HepG2 (cell line): ENCODE results near the gene INSRR. TPM values are rescaled to one million over a fixed set of nuclear protein-coding genes. Genes with fewer than 3 reads are reported as not detected.

Experiments used
- GPBP1L1 ChIP-seq: sonication (generic); formaldehyde crosslinking; IDR thresholded peaks from 2 replicates; pipeline ENCODE4 v1.5.0; 2020; ENCODE audit warnings: mild to moderate bottlenecking, missing genetic modification reagents
- HDAC6 ChIP-seq: fragments of 200-600 bp; sonication (generic); IDR thresholded peaks from 2 replicates; pipeline ENCODE4 v1.7.0; 2017; ENCODE audit warnings: mild to moderate bottlenecking, antibody characterized with exemption, low read length, low read depth
- IRF9 ChIP-seq: sonication (generic); formaldehyde crosslinking; IDR thresholded peaks from 2 replicates; pipeline ENCODE4 v1.8.0; 2022; ENCODE audit warnings: missing genetic modification reagents, mild to moderate bottlenecking, borderline replicate concordance
- JARID2 ChIP-seq: sonication (generic); formaldehyde crosslinking; IDR thresholded peaks from 2 replicates; pipeline ENCODE4 v1.8.1; 2023; ENCODE audit warnings: missing genetic modification reagents, inconsistent platforms; ENCODE audit not compliant: insufficient replicate concordance
- KIAA2018 ChIP-seq: sonication (generic); formaldehyde crosslinking; IDR thresholded peaks from 2 replicates; pipeline ENCODE4 v1.5.0; 2020; ENCODE audit warnings: mild to moderate bottlenecking, missing genetic modification reagents, borderline replicate concordance
- NR2F2 ChIP-seq: IDR thresholded peaks from 2 replicates; pipeline ENCODE4 v1.6.1; 2012; ENCODE audit warnings: low read depth, inconsistent platforms, borderline replicate concordance
- SCMH1 ChIP-seq: sonication (generic); formaldehyde crosslinking; IDR thresholded peaks from 2 replicates; pipeline ENCODE4 v1.9.0; 2021; ENCODE audit warnings: missing genetic modification reagents, mild to moderate bottlenecking, borderline replicate concordance
- TCF7L2 ChIP-seq: IDR thresholded peaks from 2 replicates; pipeline ENCODE4 v1.6.1; 2011; ENCODE audit warnings: mild to moderate bottlenecking, low read depth, low read length, moderate library complexity
- TEF ChIP-seq: sonication (generic); formaldehyde crosslinking; IDR thresholded peaks from 2 replicates; pipeline ENCODE4 v1.5.0; 2020; ENCODE audit warnings: missing genetic modification reagents
- XRCC5 ChIP-seq: fragments of 200-400 bp; formaldehyde crosslinking; optimal IDR thresholded peaks from 2 replicates; pipeline ENCODE3; 2017; ENCODE audit warnings: mild to moderate bottlenecking, low read length
- ZBTB38 ChIP-seq: sonication (generic); formaldehyde crosslinking; IDR thresholded peaks from 2 replicates; pipeline ENCODE4 v1.5.1; 2020; ENCODE audit warnings: mild to moderate bottlenecking, missing genetic modification reagents
- ZNF10 ChIP-seq: sonication (generic); formaldehyde crosslinking; IDR thresholded peaks from 2 replicates; pipeline ENCODE4 v1.4.0; 2020; ENCODE audit warnings: mild to moderate bottlenecking, low read depth, missing genetic modification reagents, borderline replicate concordance
- ZNF18 ChIP-seq: sonication (generic); formaldehyde crosslinking; IDR thresholded peaks from 2 replicates; pipeline ENCODE4 v1.8.0; 2022; ENCODE audit warnings: mild to moderate bottlenecking, missing genetic modification reagents; ENCODE audit not compliant: insufficient replicate concordance
- ZNF619 ChIP-seq: sonication (generic); formaldehyde crosslinking; IDR thresholded peaks from 2 replicates; pipeline ENCODE4 v1.4.0; 2020; ENCODE audit warnings: mild to moderate bottlenecking, missing genetic modification reagents
- ZNF839 ChIP-seq: sonication (generic); formaldehyde crosslinking; IDR thresholded peaks from 2 replicates; pipeline ENCODE4 v1.4.0; 2020; ENCODE audit warnings: missing genetic modification reagents, mild to moderate bottlenecking, borderline replicate concordance
- polyA plus RNA-seq, 8 experiments: library from polyadenylated mRNA; depleted of rRNA in 3 of 8; stranded (reverse) in 7 of 8; unstranded in 1 of 8; fragments of >200 nt; fragmentation: Illumina TruSeq in 4 of 8; extraction: Trizol in 4 of 8; gene quantifications; 2 replicates each; pipeline versions ENCODE4 v1.2.1 to v1.2.3, GENCODE V29; 2011 to 2016; ENCODE audit warnings: low read depth in 4 of 8, missing spikeins in 1 of 8, mixed read lengths in 1 of 8; ENCODE audit not compliant: insufficient read depth in 1 of 8
- total RNA-seq, 5 experiments: library from RNA; depleted of rRNA; stranded (reverse); fragments of >200 nt; fragmentation: Illumina TruSeq; extraction: Trizol; gene quantifications; 2 replicates each; pipeline ENCODE4 v1.2.3, GENCODE V29; 2016; ENCODE audit warnings: low read depth in 1 of 5

The INSRR gene
- total and polyA plus RNA-seq, 2 of the 13 experiments (the other 11 are each of a cell fraction or from before 2014, with no cell fraction given): not detected

- TF ChIP-seq ZNF18 (CRISPR knock-in tag) (peak; percentile 80), ZBTB38 (peak; percentile 82), HDAC6 (no peak), TCF7L2 (no peak), JARID2 (peak; percentile 76), XRCC5 (peak; percentile 48), SCMH1 (CRISPR knock-in tag) (no peak), IRF9 (CRISPR knock-in tag) (peak; percentile 93), NR2F2 (no peak), ZNF10 (CRISPR knock-in tag) (no peak), GPBP1L1 (CRISPR knock-in tag) (no peak), ZNF839 (CRISPR knock-in tag) (no peak), TEF (no peak), ZNF619 (CRISPR knock-in tag) (peak; percentile 60; the same call in 1 of the 2 replicates), KIAA2018 (CRISPR knock-in tag) (no peak)
Measured at GRCh38 chr1:156813750-156814570, 45.0 kb downstream of the INSRR start (continued).
